HG02571 (cell line): ENCODE results near the gene TTBK2.

Source experiments
- ATAC-seq: cut with Tn5 transposase; IDR thresholded peaks from one replicate; pipeline ENCODE4 v1.9.1; 2021; ENCODE audit warnings: mild to moderate bottlenecking, moderate library complexity; ENCODE audit not compliant: unreplicated experiment

TTBK2 gene

GRCh38 chr15:42832576-42832975 is 88.0 kb downstream of the TTBK2 start:
- no peak for ATAC-seq

DNA sequence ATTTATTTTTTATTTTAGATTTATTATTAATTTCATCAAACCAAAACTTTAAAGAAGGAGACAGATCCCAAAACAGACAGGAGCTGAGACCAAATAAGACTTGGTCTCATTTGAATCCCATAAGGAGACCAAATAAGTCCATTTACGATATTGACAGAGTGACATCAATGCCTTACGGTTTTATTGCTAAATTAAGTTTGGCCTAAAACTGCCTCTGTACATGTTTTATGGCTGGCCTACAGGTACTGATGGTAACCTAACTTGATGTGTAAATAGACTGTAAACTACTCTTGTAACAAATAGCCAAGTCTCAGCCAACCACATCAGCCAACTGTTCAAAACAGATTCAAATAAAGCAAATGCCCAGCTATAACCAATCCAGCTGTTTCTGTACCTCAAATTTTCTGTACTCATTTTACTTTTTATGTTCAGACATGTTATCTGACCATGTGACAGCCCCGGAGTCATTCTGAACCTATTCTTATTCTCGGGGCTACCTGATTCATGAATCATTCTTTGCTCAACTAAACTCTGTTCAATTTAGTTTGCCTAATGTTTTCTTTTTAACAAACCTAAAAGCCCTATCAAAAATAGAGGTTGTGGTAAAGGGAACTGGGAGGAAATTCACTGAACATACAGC is 94.2 kb downstream of the TTBK2 start:
- no peak for ATAC-seq

- ATAC-seq, result no peak
Measured at GRCh38 chr15:42825599-42825998, 95.0 kb downstream of the TTBK2 start.

GRCh38 chr15:42820811-42821210 is 99.8 kb downstream of the TTBK2 start:
- ATAC-seq, result no peak

DNA sequence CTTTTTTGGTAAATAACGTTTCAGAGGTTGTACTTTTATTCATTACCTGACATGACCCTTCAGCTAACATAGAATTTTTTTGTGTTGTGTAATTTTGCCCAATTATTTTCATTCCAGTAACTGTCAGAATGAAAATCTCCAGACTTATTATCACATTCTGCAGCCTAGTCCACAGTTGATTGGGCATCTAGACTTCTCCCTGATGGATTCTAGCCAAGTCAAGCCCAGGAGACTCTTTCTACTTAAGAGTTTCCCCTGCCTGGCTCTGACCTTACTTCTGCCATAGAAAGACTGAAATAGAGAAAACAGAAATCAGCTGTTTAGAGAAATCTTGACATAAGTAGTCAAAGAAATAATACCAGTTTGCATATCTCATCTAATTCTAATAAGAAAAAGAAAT is 100.8 kb downstream of the TTBK2 start:
- no peak for ATAC-seq

- ATAC-seq, result no peak
Measured at GRCh38 chr15:42811433-42811832, 109.1 kb downstream of the TTBK2 start.

DNA sequence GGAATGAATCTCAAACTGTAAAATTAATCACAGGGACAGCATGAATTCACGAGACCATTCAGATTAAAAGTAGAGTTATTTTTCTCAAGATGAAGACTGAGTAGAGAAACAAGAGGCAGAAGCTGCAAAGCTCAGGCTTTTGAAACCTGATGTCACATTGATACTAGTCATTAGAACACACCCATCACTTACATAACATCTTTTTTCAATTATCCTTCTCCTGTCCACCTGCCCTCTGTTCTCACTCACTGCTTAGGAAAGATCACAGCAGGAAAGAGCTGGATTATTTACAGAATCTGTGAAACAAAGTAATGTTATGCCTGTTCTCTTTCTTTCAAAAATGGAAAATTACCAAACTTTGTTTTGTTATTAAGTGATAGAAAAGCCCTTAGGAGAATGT is 111.7 kb downstream of the TTBK2 start:
- no peak for ATAC-seq

GRCh38 chr15:42805266-42805665 is 115.3 kb downstream of the TTBK2 start:
- no peak for ATAC-seq

DNA sequence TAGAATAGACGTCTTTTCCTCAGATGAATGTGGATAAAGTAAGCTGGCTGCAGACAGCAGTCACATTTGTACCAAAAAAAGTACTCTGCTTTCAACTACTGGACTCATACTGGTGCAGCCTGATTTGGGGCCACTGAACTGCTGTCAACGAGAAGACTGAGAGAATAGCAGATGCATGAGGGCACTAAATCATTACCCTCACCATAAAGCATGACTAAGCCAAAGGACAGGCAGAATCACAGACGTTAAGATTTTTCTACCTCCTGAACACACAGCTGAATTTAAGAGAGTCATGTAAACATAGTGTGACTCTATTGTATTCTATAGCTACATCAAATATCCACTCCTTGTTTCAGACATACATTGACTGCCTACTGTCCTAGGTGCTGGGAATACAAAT is 115.8 kb downstream of the TTBK2 start:
- ATAC-seq, result no peak

DNA sequence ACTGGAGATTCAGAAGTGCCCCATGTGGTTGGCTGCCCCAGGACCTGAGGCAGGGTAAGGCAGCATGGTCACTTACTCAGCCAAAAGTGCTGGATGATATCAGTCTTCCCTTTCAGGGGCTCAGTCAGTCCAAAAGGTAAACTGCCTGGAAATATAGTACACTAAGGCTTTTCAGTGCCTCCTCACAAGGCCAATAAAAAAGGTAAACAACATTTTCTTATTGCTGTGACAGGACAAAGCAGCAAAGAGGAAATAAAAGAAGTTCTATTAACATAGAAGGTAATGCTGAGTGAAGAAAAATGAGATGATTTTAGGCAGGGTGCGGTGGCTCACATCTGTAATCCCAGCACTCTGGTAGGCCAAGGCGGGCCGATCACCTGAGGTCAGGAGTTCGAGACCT is 117.1 kb downstream of the TTBK2 start:
- no peak for ATAC-seq

- ATAC-seq, result no peak
Measured at GRCh38 chr15:42802168-42802567, 118.4 kb downstream of the TTBK2 start.

GRCh38 chr15:42800731-42801474 is 119.7 kb downstream of the TTBK2 start:
- no peak for ATAC-seq

GRCh38 chr15:42798802-42799201 is 121.8 kb downstream of the TTBK2 start:
- no peak for ATAC-seq

GRCh38 chr15:42796955-42797782 is 123.4 kb downstream of the TTBK2 start:
- no peak for ATAC-seq

- no peak for ATAC-seq
Measured at GRCh38 chr15:42788725-42789124, 131.9 kb downstream of the TTBK2 start.

DNA sequence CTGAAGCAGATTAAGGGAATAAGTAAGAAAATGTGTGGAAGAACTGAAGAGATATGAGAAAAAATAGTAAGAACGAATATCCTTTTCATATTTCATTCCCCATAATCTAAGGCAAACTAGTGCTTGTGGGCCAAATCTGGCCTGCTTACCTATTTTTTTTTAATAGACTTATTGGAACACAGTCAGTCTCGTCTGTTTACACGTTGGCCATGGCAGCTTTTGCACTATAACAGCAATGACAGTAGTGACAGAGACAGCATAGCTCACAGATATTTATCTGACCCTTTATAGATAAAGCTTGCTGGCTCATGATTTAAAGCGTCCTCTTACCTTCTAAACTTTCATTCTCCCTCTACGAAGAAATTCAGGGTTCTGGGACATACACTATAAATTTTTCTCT is 133.6 kb downstream of the TTBK2 start:
- ATAC-seq, result no peak

- ATAC-seq, result no peak
Measured at GRCh38 chr15:42785569-42785968, 135.0 kb downstream of the TTBK2 start.

DNA sequence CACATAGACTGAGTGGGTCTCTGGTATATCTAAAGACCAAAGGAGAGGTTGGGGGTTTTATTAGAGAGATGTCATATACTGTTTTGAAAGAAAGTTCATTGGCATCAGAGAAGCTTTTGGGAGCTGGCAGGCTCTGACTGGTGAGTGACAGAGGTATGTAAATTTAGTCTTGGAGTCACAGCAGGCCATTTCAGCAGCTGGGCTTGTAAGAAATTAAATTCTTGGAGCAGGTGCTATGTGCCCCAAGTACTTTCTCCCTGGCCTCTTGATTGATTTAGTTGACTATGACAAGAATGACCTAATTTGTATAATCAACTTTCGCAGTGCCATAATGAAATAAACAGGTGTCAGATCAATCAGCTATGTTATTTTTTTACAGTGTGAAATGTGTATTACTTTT is 135.9 kb downstream of the TTBK2 start:
- ATAC-seq, result no peak

DNA sequence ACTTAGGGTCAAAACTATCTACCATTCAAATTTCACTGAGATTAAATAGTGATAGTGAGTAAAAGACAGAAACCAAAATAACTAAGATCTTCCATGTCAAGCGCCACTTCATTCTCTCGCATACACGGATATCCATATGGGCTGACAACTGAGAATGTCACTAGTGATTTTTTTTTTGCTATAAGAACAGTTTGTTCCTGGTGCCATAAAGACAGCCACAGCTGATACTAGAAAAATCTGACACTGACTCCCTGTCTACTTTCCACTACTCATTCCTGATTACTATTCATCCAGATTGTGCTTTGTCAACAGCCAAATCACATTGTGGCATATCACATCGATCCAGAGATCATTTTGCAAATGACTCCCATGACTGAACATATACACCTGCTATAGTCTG is 137.9 kb downstream of the TTBK2 start:
- ATAC-seq, result no peak

DNA sequence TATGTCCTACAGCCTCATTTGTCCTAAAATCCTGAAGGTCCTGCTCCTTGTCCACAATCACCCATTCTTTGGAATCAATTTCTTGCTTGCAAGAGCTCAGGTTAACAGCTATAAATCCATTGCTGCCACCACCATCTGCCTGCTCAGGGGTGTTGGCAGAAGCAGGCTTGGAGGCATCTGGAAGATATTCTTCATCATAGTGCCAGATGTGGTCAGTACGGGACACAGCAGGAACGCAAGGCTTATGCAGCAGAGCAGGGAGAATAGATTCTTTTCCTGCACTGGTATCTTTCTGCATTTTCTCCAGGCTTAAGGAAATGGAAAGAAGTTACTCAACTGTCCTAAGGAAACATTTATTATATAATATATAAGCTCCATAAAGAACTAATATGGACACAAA is 145.2 kb downstream of the TTBK2 start:
- no peak for ATAC-seq

GRCh38 chr15:42772901-42773300 is 147.7 kb downstream of the TTBK2 start:
- ATAC-seq, result no peak

- no peak for ATAC-seq
Measured at GRCh38 chr15:42772144-42772543, 148.4 kb downstream of the TTBK2 start.
